ENCODE results near the gene NPIPB4.
"Not testable (repeated sequence)": the region's sequence is repeated elsewhere in the genome, so short reads cannot be mapped to it uniquely, and the experiment has no call there.

Gene NPIPB4

GRCh38 chr16:21857656-21858055 lies at the start of gene NPIPB4:
Gene NPIPB4, minus strand, starts transcription at chr16:21857756. Its CDS starts 378 bp downstream, at chr16:21857378.
- DNase-seq = not testable (repeated sequence)

GRCh38 chr16:21898998-21899397 lies 41.4 kb upstream of the NPIPB4 start:
- DNase-seq = not testable (repeated sequence)

- not testable (repeated sequence) for DNase-seq
These were observed 24.4 kb upstream of the NPIPB4 start for GRCh38 chr16:21881988-21882387.

- DNase-seq = not testable (repeated sequence)
These were observed 20.4 kb downstream of the NPIPB4 start for GRCh38 chr16:21837186-21837585.

GRCh38 chr16:21836334-21836733 lies 21.2 kb downstream of the NPIPB4 start:
- not testable (repeated sequence) for DNase-seq

GRCh38 chr16:21835747-21836146 lies 21.8 kb downstream of the NPIPB4 start:
- not testable (repeated sequence) for DNase-seq

GRCh38 chr16:21834211-21834610 lies 23.3 kb downstream of the NPIPB4 start:
- DNase-seq = not testable (repeated sequence)

GRCh38 chr16:21829929-21830328 lies 27.6 kb downstream of the NPIPB4 start:
- not testable (repeated sequence) for DNase-seq

- DNase-seq = not testable (repeated sequence)
These were observed 31.4 kb downstream of the NPIPB4 start for GRCh38 chr16:21826067-21826706.

- not testable (repeated sequence) for DNase-seq
These were observed 32.0 kb downstream of the NPIPB4 start for GRCh38 chr16:21825526-21825925.

GRCh38 chr16:21823258-21823657 lies 34.3 kb downstream of the NPIPB4 start:
- DNase-seq = not testable (repeated sequence)

- DNase-seq = not testable (repeated sequence)
These were observed 36.6 kb downstream of the NPIPB4 start for GRCh38 chr16:21820908-21821465.

GRCh38 chr16:21820028-21820907 lies 37.3 kb downstream of the NPIPB4 start:
- not testable (repeated sequence) for DNase-seq

GRCh38 chr16:21819617-21820016 lies 37.9 kb downstream of the NPIPB4 start:
- not testable (repeated sequence) for DNase-seq

GRCh38 chr16:21817012-21817411 lies 40.5 kb downstream of the NPIPB4 start:
- DNase-seq = not testable (repeated sequence)

GRCh38 chr16:21815694-21816093 lies 41.9 kb downstream of the NPIPB4 start:
- DNase-seq = not testable (repeated sequence)

GRCh38 chr16:21802375-21802663 lies 55.2 kb downstream of the NPIPB4 start:
- DNase-seq = not testable (repeated sequence)

- DNase-seq = not testable (repeated sequence)
These were observed 55.8 kb downstream of the NPIPB4 start for GRCh38 chr16:21801538-21802374.

- DNase-seq = not testable (repeated sequence)
These were observed 59.0 kb downstream of the NPIPB4 start for GRCh38 chr16:21798601-21799000.

GRCh38 chr16:21793310-21793709 lies 64.2 kb downstream of the NPIPB4 start:
- DNase-seq = not testable (repeated sequence)

- DNase-seq = not testable (repeated sequence)
These were observed 67.0 kb downstream of the NPIPB4 start for GRCh38 chr16:21790506-21790905.

All from T1000 (cell line).